B cell (primary cell): Measurements from ENCODE around the gene FEZF2. TPM values are rescaled to one million over a fixed set of nuclear protein-coding genes. Genes with fewer than 3 reads are reported as not detected.

ENCODE experiments used
- ATAC-seq: fragments of 200-7000 bp; cut with Tn5 transposase; one replicate; pipeline ENCODE4 v1.10.0; 2021; ENCODE audit warnings: low read depth, mild to moderate bottlenecking, moderate number of reproducible peaks, moderate library complexity
- CTCF ChIA-PET: fragments of 350-600 bp; sonication (Branson Sonifier 250); formaldehyde crosslinking; loops from one replicate; lab custom pipeline; 2021; ENCODE audit warnings: antibody characterized with exemption, inconsistent platforms; lab: Charles Lee
- POLR2A ChIA-PET: fragments of 350-600 bp; sonication (Branson Sonifier 250); formaldehyde crosslinking; loops from one replicate; lab custom pipeline; 2021; ENCODE audit warnings: antibody characterized with exemption; lab: Charles Lee
- DNase-seq: peaks from one replicate; pipeline ENCODE4 v3.0.0; 2013
- H2AFZ ChIP-seq: 2 replicates; pipeline ENCODE4 v1.6.1; 2012; ENCODE audit warnings: mild to moderate bottlenecking, low read depth, low read length; ENCODE audit not compliant: insufficient read depth, poor library complexity, severe bottlenecking
- H3K27ac ChIP-seq, 2 donors: 1 replicate in 1 of 2; 2 replicates in 1 of 2; pipeline ENCODE4 v1.5.1; 2012 to 2013; ENCODE audit warnings: low read length in 2 of 2, mild to moderate bottlenecking in 2 of 2, moderate library complexity in 1 of 2
- H3K27me3 ChIP-seq, 4 experiments: fragments of 200-600 bp in 1 of 4; sonication (generic) in 1 of 4; replicated peaks in 1 of 4; 1 replicate in 2 of 4; 2 replicates in 2 of 4; pipeline versions ENCODE4 v1.6.1 to v1.7.0; 2013 to 2016; ENCODE audit warnings: low read length in 3 of 4, mild to moderate bottlenecking in 2 of 4, mixed read lengths in 1 of 4, moderate library complexity in 1 of 4; ENCODE audit not compliant: insufficient read depth in 4 of 4, control insufficient read depth in 3 of 4; ENCODE audit errors: control extremely low read depth in 1 of 4
- H3K36me3 ChIP-seq, 2 experiments: replicated peaks in 1 of 2; 1 replicate in 1 of 2; 2 replicates in 1 of 2; pipeline versions ENCODE4 v1.6.1 to v1.7.1; 2013; ENCODE audit warnings: low read length in 1 of 2; ENCODE audit not compliant: insufficient read depth in 2 of 2, control insufficient read depth in 1 of 2; ENCODE audit errors: control extremely low read depth in 1 of 2, extremely low read depth in 1 of 2
- H3K4me1 ChIP-seq, 2 donors: fragments of 200-600 bp in 1 of 2; sonication (generic) in 1 of 2; 1 replicate in 1 of 2; 2 replicates in 1 of 2; pipeline versions ENCODE4 v1.5.1 to v1.6.1; 2013 to 2017; ENCODE audit warnings: low read length in 2 of 2; ENCODE audit not compliant: control insufficient read depth in 2 of 2, insufficient read depth in 2 of 2
- H3K4me2 ChIP-seq: replicated peaks from 2 replicates; pipeline ENCODE3; 2012; ENCODE audit warnings: mild to moderate bottlenecking, low read depth, low read length; ENCODE audit not compliant: poor library complexity, severe bottlenecking
- H3K4me3 ChIP-seq, 5 experiments: fragments of 200-600 bp in 1 of 5; sonication (generic) in 1 of 5; 1 replicate in 3 of 5; 2 replicates in 2 of 5; pipeline versions ENCODE4 v1.5.1 to v1.7.0; 2011 to 2016; ENCODE audit warnings: low read length in 4 of 5, mild to moderate bottlenecking in 4 of 5, low read depth in 2 of 5, control low read depth in 1 of 5, moderate library complexity in 1 of 5; ENCODE audit not compliant: insufficient read depth in 1 of 5; ENCODE audit errors: control extremely low read depth in 1 of 5, extremely low read depth in 1 of 5
- H3K79me2 ChIP-seq: fragments of 200-600 bp; sonication (generic); one replicate; pipeline ENCODE4 v1.6.0; 2016; ENCODE audit warnings: low read length; ENCODE audit not compliant: control insufficient read depth, insufficient read depth
- H3K9ac ChIP-seq: fragments of 200-600 bp; sonication (generic); 2 replicates; pipeline ENCODE4 v1.6.1; 2017; ENCODE audit warnings: mild to moderate bottlenecking, low read length, moderate library complexity
- H3K9me3 ChIP-seq, 3 donors: one replicate each; pipeline versions ENCODE4 v1.6.1 to v1.7.1; 2013; ENCODE audit warnings: low read length in 2 of 3; ENCODE audit not compliant: control insufficient read depth in 2 of 3, insufficient read depth in 1 of 3; ENCODE audit errors: control extremely low read depth in 1 of 3
- H4K20me1 ChIP-seq: 2 replicates; pipeline ENCODE4 v1.6.0; 2012; ENCODE audit warnings: mild to moderate bottlenecking, low read length; ENCODE audit not compliant: insufficient read depth, control insufficient read depth, poor library complexity, severe bottlenecking
- H3K27ac Mint-ChIP-seq: one replicate; pipeline ENCODE4 v1.8.0; 2021; ENCODE audit warnings: mixed read lengths
- H3K27me3 Mint-ChIP-seq: one replicate; pipeline ENCODE4 v1.8.0; 2021; ENCODE audit warnings: mixed read lengths
- H3K4me1 Mint-ChIP-seq: one replicate; pipeline ENCODE4 v1.8.0; 2021; ENCODE audit warnings: mixed read lengths
- H3K4me3 Mint-ChIP-seq: one replicate; pipeline ENCODE4 v1.8.0; 2021; ENCODE audit warnings: mixed read lengths
- H3K9me3 Mint-ChIP-seq: one replicate; pipeline ENCODE4 v1.8.0; 2022; ENCODE audit warnings: mixed read lengths; ENCODE audit not compliant: insufficient read depth
- CTCF ChIP-seq: fragments of 200-600 bp; IDR thresholded peaks from one replicate; pipeline ENCODE4 v1.8.0; 2022; ENCODE audit warnings: antibody characterized with exemption, mild to moderate bottlenecking
- EZH2 ChIP-seq: IDR thresholded peaks from 2 replicates; pipeline ENCODE4 v1.6.1; 2012; ENCODE audit warnings: borderline replicate concordance, low read depth, mild to moderate bottlenecking, moderate library complexity, low read length; ENCODE audit not compliant: insufficient read depth, poor library complexity, severe bottlenecking
- WGBS: methylation state at CpG from one replicate; pipeline ENCODE4 v1.1.5; 2013; ENCODE audit warnings: missing lambda C conversion rate; ENCODE audit not compliant: insufficient coverage; 5-methylcytosine and 5-hydroxymethylcytosine counted together
- intact Hi-C: fragments of 100-400 bp; cut with micrococcal nuclease; formaldehyde crosslinking; loops from one replicate; pipeline ENCODE4 v1.10.0; 2022
- polyA plus RNA-seq: library from polyadenylated mRNA; depleted of rRNA; stranded (reverse); fragments of >200 nt; gene quantifications from 2 replicates; pipeline ENCODE4 v1.2.3, GENCODE V29; 2012
- total RNA-seq, 2 donors: library from RNA; stranded (reverse); fragments of 120-200 nt in 1 of 2; gene quantifications; 1 replicate in 1 of 2; 2 replicates in 1 of 2; pipeline versions ENCODE4 v1.2.3 to v1.2.4, GENCODE V29; 2013 to 2022

Gene FEZF2
- total and polyA plus RNA-seq, 2 donors (not counting 1 experiment from before 2014, with no cell fraction given), result not detected

- no peak overlapping the region for H2AFZ ChIP-seq
Measured at GRCh38 chr3:62366126-62366484, 7.2 kb downstream of the FEZF2 start.

More at GRCh38 chr3:62366126-62366484, 7.2 kb downstream of the FEZF2 start:
- Histone ChIP-seq H3K27ac (no peak overlapping the region), H3K4me3 (no peak overlapping the region), H4K20me1 (no peaks in the 10 kb centered on the region), H3K9ac (no peak overlapping the region), H3K27me3 (peaks cover 0 to 41% (median 12%) of the 10 kb centered on the region in 4 experiments), H3K36me3 (no peaks in the 10 kb centered on the region), H3K9me3 (peaks cover 0 to 34% (median 0%) of the 10 kb centered on the region in 3 donors), H3K4me1 (no peaks in the 10 kb centered on the region), H3K4me2 (no peak overlapping the region), H3K79me2 (no peaks in the 10 kb centered on the region)
- POLR2A ChIA-PET, result no interaction called here
- intact Hi-C loops, result no loop called here
- WGBS, result 10% methylated on average over 2 of the region's 4 CpGs
- Mint-ChIP-seq H3K4me3 (no peak overlapping the region), H3K27me3 (peaks cover 67% of the 10 kb centered on the region), H3K9me3 (peaks cover 7% of the 10 kb centered on the region), H3K27ac (no peak overlapping the region), H3K4me1 (no peaks in the 10 kb centered on the region)
- CTCF ChIA-PET, result interaction anchor here (0.7 kb wide), 1 partner anchor 15 kb away, joined by 3 read pairs; no protein-coding TSS in a partner anchor
- ATAC-seq, result no peak
- no peak for TF ChIP-seq EZH2
- TF ChIP-seq CTCF, result no peak
- DNase-seq, result no peak
